IMR-90 (cell line): ENCODE measurements around the gene EPHA6.

Experiments used
- BHLHE40 ChIP-seq: fragments of 150-350 bp; IDR thresholded peaks from 2 replicates; pipeline ENCODE4 v1.6.1; 2016; ENCODE audit warnings: mild to moderate bottlenecking, low read depth, low read length
- CEBPB ChIP-seq: IDR thresholded peaks from 2 replicates; pipeline ENCODE4 v1.6.1; 2012; ENCODE audit warnings: low read depth, low read length, improper control_type of control experiment
- CTCF ChIP-seq: conservative IDR thresholded peaks from 2 replicates; pipeline ENCODE4 v1.5.1; 2012; ENCODE audit warnings: mild to moderate bottlenecking, low read depth, low read length, improper control_type of control experiment
- FOS ChIP-seq: fragments of 150-350 bp; IDR thresholded peaks from 2 replicates; pipeline ENCODE4 v1.6.1; 2016; ENCODE audit warnings: low read depth, low read length
- MAFK ChIP-seq: IDR thresholded peaks from 2 replicates; pipeline ENCODE4 v1.6.1; 2012; ENCODE audit warnings: low read depth, low read length, improper control_type of control experiment
- MXI1 ChIP-seq: IDR thresholded peaks from 2 replicates; pipeline ENCODE4 v1.6.1; 2012; ENCODE audit warnings: low read depth, mild to moderate bottlenecking, low read length, moderate library complexity, borderline replicate concordance
- NFE2L2 ChIP-seq: fragments of 150-350 bp; IDR thresholded peaks from 2 replicates; pipeline ENCODE4 v1.6.1; 2016; ENCODE audit warnings: low read depth, mild to moderate bottlenecking, low read length
- POLR2A ChIP-seq: IDR thresholded peaks from 2 replicates; pipeline ENCODE4 v1.6.1; 2012; ENCODE audit warnings: mild to moderate bottlenecking, low read depth, low read length
- RAD21 ChIP-seq: IDR thresholded peaks from 2 replicates; pipeline ENCODE4 v1.6.1; 2012; ENCODE audit warnings: low read length, improper control_type of control experiment
- RCOR1 ChIP-seq: IDR thresholded peaks from 2 replicates; pipeline ENCODE4 v1.6.1; 2012; ENCODE audit warnings: mild to moderate bottlenecking, low read length, improper control_type of control experiment; ENCODE audit not compliant: insufficient replicate concordance
- SMC3 ChIP-seq: fragments of 150-350 bp; IDR thresholded peaks from 2 replicates; pipeline ENCODE4 v1.6.1; 2016; ENCODE audit warnings: low read depth, mild to moderate bottlenecking, antibody characterized with exemption, low read length, moderate library complexity
- USF2 ChIP-seq: fragments of 150-350 bp; IDR thresholded peaks from 2 replicates; pipeline ENCODE4 v1.6.1; 2017; ENCODE audit warnings: mild to moderate bottlenecking, antibody characterized with exemption, low read length, low read depth
- TF ChIP-seq, protein P1 (sequence below): fragments of 150-350 bp; IDR thresholded peaks from 2 replicates; pipeline ENCODE4 v1.6.1; 2016; ENCODE audit warnings: low read depth, mild to moderate bottlenecking, low read length, moderate library complexity, borderline replicate concordance

DNA sequence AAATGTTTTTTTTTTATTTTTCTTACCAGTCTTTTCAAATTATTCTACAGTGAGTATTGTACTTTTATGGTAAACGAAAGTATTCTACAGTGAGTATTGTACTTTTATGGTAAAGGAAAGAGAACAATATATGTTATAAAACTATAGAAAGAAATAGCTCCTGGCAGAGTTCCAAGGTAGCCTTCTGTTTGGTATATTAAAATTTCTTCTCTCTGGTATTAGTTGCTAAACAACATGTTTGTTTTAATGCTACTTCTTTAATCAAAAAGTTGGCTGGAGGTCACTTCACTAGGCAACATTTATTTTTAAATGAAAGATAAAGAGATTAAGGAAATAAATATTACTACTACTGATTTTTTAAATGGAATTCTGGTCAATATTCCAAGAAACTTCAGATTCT is 841.6 kb downstream of the EPHA6 start:
- TF ChIP-seq FOS (no peak), POLR2A (no peak), USF2 (no peak), RAD21 (no peak), CTCF (no peak), MXI1 (no peak), RCOR1 (no peak), BHLHE40 (no peak), NFE2L2 (no peak), SMC3 (no peak), MAFK (no peak), CEBPB (no peak)
- TF ChIP-seq, protein P1, sequence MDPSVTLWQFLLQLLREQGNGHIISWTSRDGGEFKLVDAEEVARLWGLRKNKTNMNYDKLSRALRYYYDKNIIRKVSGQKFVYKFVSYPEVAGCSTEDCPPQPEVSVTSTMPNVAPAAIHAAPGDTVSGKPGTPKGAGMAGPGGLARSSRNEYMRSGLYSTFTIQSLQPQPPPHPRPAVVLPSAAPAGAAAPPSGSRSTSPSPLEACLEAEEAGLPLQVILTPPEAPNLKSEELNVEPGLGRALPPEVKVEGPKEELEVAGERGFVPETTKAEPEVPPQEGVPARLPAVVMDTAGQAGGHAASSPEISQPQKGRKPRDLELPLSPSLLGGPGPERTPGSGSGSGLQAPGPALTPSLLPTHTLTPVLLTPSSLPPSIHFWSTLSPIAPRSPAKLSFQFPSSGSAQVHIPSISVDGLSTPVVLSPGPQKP: no peak
